Activated CD8-positive, alpha-beta T cell treated with anti-CD3 and anti-CD28 coated beads for 36 hours (primary cell): ENCODE data around the gene HOXB2. TPM values are rescaled to one million over a fixed set of nuclear protein-coding genes. Genes with fewer than 3 reads are reported as not detected.

ENCODE experiments used
- ATAC-seq: fragments of 200-7000 bp; cut with Tn5 transposase; one replicate; pipeline ENCODE4 v1.10.0; 2021; ENCODE audit warnings: mild to moderate bottlenecking, moderate library complexity
- CTCF ChIA-PET: fragments of 350-600 bp; sonication (Branson Sonifier 250); formaldehyde crosslinking; loops from one replicate; lab custom pipeline; 2021; ENCODE audit warnings: antibody characterized with exemption; lab: Charles Lee
- POLR2A ChIA-PET: fragments of 350-600 bp; sonication (Branson Sonifier 250); formaldehyde crosslinking; loops from one replicate; lab custom pipeline; 2021; ENCODE audit warnings: antibody characterized with exemption; lab: Charles Lee
- DNase-seq: peaks from one replicate; pipeline ENCODE4 v3.0.0-alpha.2; 2020
- H3K27ac Mint-ChIP-seq: one replicate; pipeline ENCODE4 v1.8.0; 2021; ENCODE audit warnings: mild to moderate bottlenecking, mixed read lengths
- H3K27me3 Mint-ChIP-seq: one replicate; pipeline ENCODE4 v1.8.0; 2021; ENCODE audit warnings: mixed read lengths
- H3K36me3 Mint-ChIP-seq: one replicate; pipeline ENCODE4 v1.8.0; 2021; ENCODE audit warnings: low read depth, mixed read lengths
- H3K4me1 Mint-ChIP-seq: one replicate; pipeline ENCODE4 v1.8.0; 2021; ENCODE audit warnings: low read depth, mixed read lengths
- H3K4me3 Mint-ChIP-seq: one replicate; pipeline ENCODE4 v1.8.0; 2021; ENCODE audit warnings: mild to moderate bottlenecking, moderate library complexity, mixed read lengths
- H3K9me3 Mint-ChIP-seq: one replicate; pipeline ENCODE4 v1.8.0; 2021; ENCODE audit warnings: mixed read lengths
- intact Hi-C: fragments of 100-400 bp; cut with micrococcal nuclease; formaldehyde crosslinking; loops from one replicate; pipeline ENCODE4 v1.10.0; 2022
- total RNA-seq, 2 experiments: library from RNA; stranded (reverse); gene quantifications; one replicate each; pipeline ENCODE4 v1.2.3, GENCODE V29; 2021
- TF ChIP-seq, protein P1 (sequence below): fragments of 200-600 bp; IDR thresholded peaks from one replicate; pipeline ENCODE4 v1.8.0; 2022; ENCODE audit warnings: antibody characterized with exemption, mild to moderate bottlenecking

Gene HOXB2
- total RNA-seq, 2 experiments from 2014 or later, result 12.6 to 13.0 TPM

DNA sequence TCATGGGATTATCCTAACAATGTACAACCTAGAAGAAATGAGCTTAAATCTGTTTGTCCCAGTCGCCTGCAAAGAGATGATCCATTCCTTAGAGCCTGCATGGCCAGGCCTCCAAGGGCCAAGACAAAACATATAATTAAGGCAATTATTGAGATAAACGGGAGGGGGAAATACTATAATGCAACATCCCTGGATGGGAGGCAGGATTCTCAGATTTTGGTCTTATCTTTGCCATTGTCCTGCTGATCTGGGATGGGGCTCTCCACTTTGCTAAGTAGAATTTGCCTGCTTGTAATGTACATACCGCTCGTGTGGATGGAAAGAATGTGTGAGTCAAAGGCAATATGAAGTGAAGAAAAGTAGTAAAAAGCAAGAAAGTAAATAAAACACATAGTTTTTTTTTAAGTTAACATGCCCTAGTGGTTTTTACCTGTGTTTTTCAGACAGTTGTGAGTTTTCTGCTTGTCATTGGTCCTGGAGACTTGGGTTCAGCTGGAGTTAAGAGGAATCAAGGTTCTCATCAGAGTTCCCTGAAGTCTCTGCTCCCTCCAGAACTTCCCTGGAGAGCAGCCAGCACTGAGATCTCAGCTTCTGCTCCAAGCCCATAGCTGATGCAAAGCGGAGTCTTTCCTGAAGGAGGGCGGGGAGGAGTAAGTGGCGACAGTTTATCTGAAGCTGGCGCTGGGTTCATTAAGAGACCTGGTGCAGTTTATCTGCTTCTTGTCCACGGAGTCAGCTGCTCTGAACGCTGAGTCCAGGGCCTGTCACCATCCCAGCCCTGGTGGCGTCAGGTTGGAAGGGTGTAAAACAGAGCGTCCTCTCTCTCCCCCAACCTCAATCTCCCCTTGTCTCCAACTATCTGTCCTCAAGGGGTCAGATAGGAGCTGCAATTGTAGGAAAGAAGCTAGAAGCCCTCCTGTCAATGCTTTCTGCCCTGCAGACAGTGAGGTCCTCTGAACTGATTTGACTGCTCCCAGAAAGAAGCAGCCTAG is 44.2 kb downstream of the HOXB2 start:
- Mint-ChIP-seq H3K4me1 (peaks cover 7% of the 10 kb centered on the region), H3K27me3 (peaks cover 9% of the 10 kb centered on the region), H3K4me3 (no peak overlapping the region), H3K9me3 (no peaks in the 10 kb centered on the region), H3K27ac (no peak overlapping the region), H3K36me3 (no peaks in the 10 kb centered on the region)
- TF ChIP-seq, protein P1, sequence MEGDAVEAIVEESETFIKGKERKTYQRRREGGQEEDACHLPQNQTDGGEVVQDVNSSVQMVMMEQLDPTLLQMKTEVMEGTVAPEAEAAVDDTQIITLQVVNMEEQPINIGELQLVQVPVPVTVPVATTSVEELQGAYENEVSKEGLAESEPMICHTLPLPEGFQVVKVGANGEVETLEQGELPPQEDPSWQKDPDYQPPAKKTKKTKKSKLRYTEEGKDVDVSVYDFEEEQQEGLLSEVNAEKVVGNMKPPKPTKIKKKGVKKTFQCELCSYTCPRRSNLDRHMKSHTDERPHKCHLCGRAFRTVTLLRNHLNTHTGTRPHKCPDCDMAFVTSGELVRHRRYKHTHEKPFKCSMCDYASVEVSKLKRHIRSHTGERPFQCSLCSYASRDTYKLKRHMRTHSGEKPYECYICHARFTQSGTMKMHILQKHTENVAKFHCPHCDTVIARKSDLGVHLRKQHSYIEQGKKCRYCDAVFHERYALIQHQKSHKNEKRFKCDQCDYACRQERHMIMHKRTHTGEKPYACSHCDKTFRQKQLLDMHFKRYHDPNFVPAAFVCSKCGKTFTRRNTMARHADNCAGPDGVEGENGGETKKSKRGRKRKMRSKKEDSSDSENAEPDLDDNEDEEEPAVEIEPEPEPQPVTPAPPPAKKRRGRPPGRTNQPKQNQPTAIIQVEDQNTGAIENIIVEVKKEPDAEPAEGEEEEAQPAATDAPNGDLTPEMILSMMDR, result no peak
- ChIA-PET CTCF (interaction anchor here (0.8 to 3.6 kb wide), 9 partner anchors 9 to 165 kb away, joined by 4 to 19 read pairs (median 6); partner anchors contain the start of genes HOXB3 and HOXB5), POLR2A (interaction anchor here (0.9 kb wide), 1 partner anchor 15 kb away, joined by 3 read pairs; no protein-coding TSS in a partner anchor)
- DNase-seq (no peak), ATAC-seq (no peak)
- intact Hi-C loops, result loop anchor here (5.0 kb wide), 1 partner anchor 42 kb away; no protein-coding TSS in a partner anchor

DNA sequence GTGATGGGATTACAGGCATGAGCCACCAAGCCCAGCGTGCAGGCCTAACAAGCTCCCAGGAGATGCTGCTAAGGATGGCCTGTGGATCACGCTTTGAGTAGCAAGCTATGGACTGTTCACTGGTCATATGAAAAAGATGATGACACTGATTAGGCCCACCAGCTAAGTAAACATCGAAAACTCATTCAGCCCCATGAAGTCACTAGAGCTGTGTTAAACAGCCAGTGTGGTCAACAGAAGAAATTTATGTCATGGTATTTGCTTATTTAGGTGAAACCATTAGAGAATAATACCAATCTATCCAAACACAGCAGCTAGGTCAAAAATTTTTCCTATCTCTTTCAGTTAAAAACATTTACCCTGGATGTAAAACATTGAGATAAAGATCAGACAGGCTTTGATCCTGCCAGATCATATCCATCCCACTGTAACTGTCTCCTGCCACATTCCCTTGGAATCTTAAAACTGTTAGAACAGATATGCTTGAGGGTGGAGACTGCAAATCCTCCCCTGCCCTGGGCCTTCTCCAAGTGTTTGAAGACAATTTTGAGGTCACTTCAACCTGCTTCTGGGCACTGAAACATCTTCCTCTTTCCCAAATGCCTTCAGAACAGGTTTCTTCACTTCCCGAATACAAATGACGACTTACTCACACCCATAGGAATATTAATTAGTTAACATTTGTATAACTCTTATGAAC is 45.0 kb downstream of the HOXB2 start:
- DNase-seq (no peak), ATAC-seq (no peak)
- POLR2A ChIA-PET, result no interaction called here
- Mint-ChIP-seq H3K27me3 (peaks cover 11% of the 10 kb centered on the region), H3K36me3 (no peaks in the 10 kb centered on the region), H3K9me3 (no peaks in the 10 kb centered on the region), H3K4me1 (no peaks in the 10 kb centered on the region), H3K27ac (no peak overlapping the region), H3K4me3 (no peak overlapping the region)
- intact Hi-C loops, result loop anchor here (5.0 kb wide), 1 partner anchor 42 kb away; no protein-coding TSS in a partner anchor
- TF ChIP-seq, protein P1, result no peak
- CTCF ChIA-PET, result interaction anchor here (1.1 to 3.1 kb wide), 6 partner anchors 13 to 164 kb away, joined by 3 to 10 read pairs (median 6); partner anchors contain the start of gene HOXB5

DNA sequence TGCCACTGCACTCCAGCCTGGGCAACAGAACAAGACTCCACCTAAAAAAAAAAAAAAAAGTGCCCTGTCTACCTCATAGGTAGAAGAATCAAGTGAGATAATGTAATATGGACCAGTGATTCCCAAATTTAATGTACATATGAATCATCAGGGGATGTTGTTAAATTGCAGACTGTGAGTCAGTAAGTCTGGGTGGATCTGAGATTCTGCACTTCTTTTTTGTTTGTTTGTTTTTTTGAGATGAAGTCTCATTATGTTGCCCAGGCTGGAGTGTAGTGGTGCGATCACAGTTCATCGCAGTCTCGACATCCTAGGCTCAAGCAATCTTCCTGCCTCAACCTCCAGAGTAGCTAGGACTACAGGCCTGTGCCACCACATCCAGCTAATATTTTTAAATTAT is 45.7 kb downstream of the HOXB2 start:
- Mint-ChIP-seq H3K9me3 (no peaks in the 10 kb centered on the region), H3K4me1 (no peaks in the 10 kb centered on the region), H3K27ac (no peak overlapping the region), H3K36me3 (no peaks in the 10 kb centered on the region), H3K27me3 (peaks cover 11% of the 10 kb centered on the region), H3K4me3 (no peak overlapping the region)
- DNase-seq (no peak), ATAC-seq (no peak)
- POLR2A ChIA-PET, result interaction anchor here (1.4 kb wide), 1 partner anchor 55 kb away, joined by 3 read pairs; no protein-coding TSS in a partner anchor
- CTCF ChIA-PET, result interaction anchor here (1.0 to 3.1 kb wide), 7 partner anchors 14 to 164 kb away, joined by 3 to 10 read pairs (median 4); partner anchors contain the start of gene HOXB5
- intact Hi-C loops, result no loop called here
- TF ChIP-seq, protein P1, result no peak

DNA sequence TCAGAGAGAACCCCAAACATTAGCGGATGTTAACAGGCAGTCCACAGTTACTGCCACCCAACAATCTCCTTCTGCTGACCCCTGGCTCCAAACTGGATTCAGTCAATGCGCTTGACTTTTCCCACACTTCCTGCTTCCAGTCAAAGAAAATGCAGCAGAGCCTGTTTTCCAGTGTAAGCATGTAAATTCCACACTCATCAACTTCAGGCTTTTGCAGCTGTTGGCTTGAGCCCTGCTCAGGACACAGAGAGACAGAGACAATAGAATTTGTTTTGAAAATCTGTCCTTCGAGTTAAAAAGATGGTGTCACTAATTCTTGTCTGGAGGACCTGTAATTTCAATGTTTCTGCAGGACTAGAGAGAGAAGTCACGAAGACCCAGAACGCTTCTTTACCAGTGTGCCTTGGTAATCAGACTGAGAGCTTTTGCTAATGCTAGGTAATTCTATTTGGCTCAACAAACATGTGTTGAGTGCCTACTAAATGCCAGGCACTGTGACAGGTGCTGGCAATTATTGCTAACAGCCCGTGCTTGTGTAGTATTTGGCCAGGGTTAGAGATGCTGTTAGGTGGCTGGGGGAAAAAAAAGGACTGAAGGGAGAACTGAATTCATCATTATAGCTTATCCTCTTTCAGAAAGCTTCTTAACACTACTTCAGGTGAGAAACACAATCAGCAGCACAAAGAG is 46.6 kb downstream of the HOXB2 start:
- ATAC-seq (no peak), DNase-seq (no peak)
- Mint-ChIP-seq H3K4me1 (no peaks in the 10 kb centered on the region), H3K36me3 (no peaks in the 10 kb centered on the region), H3K4me3 (no peak overlapping the region), H3K27me3 (peaks cover 13% of the 10 kb centered on the region), H3K27ac (no peak overlapping the region), H3K9me3 (no peaks in the 10 kb centered on the region)
- ChIA-PET CTCF (interaction anchor here (1.0 to 2.3 kb wide), 5 partner anchors 10 to 162 kb away, joined by 3 to 9 read pairs (median 5); partner anchors contain the start of gene HOXB5), POLR2A (interaction anchor here (1.2 to 1.4 kb wide), 2 partner anchors 34 to 54 kb away, joined by 3 read pairs; no protein-coding TSS in a partner anchor)
- intact Hi-C loops, result no loop called here
- TF ChIP-seq, protein P1, result no peak
